ENCODE measurements around the gene SLC29A4.

GRCh38 chr7:5350174-5350463 lies 67.4 kb downstream of the SLC29A4 start:
- no peak for TF ChIP-seq CTCF (conservative IDR thresholded peaks at IDR 0.05; ENCODE audit: low read depth, low read length)
- TF ChIP-seq EZH2 (IDR thresholded peaks at IDR 0.05; ENCODE audit: borderline replicate concordance, low read depth, low read length, poor library complexity, severe bottlenecking) = no peak

Data from A673 (cell line).